NCI-H1048 (cell line): ENCODE results near the gene EVC.

Source experiments
- DNase-seq: peaks from one replicate; lab custom pipeline; 2025; lab: John Stamatoyannopoulos, UW

Gene EVC

GRCh38 chr4:5755161-5755560 is 44.2 kb downstream of the EVC start:
- no peak for DNase-seq

- DNase-seq: no peak
These were observed 44.7 kb downstream of the EVC start for GRCh38 chr4:5755679-5756078.

DNA sequence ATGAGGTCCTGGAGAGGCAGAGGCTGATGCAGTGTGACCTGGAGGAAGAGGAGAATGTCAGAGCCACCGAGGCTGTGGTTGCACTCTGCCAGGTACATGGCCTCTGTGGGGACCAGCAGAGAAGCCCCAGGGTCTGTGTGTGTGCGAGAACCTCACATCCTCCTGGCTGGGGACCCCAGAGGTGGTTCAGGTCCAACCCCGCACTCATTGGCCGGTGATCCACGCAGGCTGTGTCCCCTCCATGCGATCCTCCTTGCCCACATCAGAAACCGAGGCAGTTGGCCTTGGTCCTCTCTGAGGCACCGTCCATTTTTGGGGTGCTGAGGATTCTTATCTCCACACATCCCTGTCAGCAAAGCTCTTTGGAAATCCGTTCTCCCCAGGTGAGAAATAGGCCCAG is 45.3 kb downstream of the EVC start:
- DNase-seq: no peak

- no peak for DNase-seq
These were observed 46.1 kb downstream of the EVC start for GRCh38 chr4:5757091-5757490.

GRCh38 chr4:5757536-5757935 is 46.5 kb downstream of the EVC start:
- DNase-seq: no peak

DNA sequence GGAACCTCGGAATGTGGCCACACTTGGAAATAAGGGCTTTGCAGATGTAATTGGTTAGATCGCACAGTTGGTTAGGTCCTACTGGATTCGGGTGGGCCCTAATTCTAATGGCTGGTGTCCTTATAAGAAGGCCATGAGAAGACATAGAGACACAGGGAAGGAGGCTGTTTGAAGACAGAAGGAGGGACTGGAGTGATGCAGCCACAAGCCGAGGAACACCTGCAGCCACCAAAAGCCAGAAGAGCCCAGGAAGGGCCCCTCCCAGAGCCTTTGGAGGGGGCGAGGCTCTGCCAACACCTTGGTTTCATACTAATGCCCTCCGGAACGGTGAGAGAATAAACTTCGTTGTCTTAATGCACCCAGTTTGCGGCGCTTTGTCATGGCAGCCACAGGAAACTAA is 47.0 kb downstream of the EVC start:
- no peak for DNase-seq

DNA sequence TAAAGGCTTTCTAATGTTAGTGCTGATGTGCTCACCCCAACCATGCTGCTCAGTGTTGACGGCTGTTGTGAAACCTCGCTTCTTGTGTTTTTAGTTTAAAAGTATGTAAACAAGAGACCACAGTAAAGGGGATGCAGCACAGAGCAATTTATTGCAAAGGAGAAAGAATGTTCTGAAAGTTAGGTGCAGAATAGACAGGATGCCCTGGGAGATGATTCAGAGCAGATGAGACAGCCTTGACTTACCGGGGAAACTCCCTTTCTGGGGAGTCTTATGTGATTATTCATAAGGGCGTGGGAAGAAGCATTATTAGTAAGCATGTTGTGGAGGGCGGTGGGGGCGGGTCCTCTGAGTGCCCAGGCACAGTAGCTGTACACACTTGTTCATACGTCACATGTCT is 47.7 kb downstream of the EVC start:
- DNase-seq: no peak

GRCh38 chr4:5759236-5760075 is 48.5 kb downstream of the EVC start:
- no peak for DNase-seq

DNA sequence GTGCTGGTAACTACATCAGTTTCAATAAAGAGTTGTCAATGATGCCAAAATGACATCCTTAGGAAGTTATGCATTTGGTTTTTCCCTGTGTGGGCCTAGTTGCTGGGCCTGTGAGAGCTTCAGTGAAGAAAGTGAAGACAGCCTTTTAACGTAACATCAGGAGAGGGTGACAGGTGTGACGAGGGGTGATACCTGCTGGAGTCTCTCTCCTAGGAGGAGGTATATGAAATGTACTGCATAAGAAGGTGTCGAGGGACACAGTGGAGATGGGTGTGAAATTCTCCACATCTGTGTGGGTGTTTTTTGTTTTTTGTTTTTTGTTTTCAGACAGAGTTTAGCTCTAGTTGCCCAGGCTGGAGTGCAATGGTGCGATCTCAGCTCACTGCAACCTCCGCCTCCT is 49.2 kb downstream of the EVC start:
- DNase-seq: no peak

GRCh38 chr4:5760936-5761480 is 50.0 kb downstream of the EVC start:
- DNase-seq: no peak

DNA sequence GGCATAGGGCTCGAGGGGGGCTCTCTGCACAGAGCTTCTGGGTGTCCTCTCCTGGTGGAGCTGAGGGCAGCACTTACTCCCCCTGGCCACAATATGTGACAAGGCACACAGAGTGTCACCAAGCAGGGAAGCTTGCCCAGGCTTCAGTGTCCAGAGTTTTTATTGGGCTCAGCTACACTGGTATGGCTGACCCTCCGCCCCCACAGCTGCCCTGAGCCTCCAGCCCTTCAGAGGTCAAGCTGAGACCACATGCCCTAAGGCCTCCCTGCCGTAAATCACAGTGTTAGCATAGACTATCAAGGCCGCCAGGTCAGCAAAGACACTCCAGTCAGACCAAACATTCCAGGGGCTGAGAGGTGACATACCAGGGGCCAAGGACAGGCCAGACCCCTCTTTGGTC is 59.0 kb downstream of the EVC start:
- DNase-seq: no peak

DNA sequence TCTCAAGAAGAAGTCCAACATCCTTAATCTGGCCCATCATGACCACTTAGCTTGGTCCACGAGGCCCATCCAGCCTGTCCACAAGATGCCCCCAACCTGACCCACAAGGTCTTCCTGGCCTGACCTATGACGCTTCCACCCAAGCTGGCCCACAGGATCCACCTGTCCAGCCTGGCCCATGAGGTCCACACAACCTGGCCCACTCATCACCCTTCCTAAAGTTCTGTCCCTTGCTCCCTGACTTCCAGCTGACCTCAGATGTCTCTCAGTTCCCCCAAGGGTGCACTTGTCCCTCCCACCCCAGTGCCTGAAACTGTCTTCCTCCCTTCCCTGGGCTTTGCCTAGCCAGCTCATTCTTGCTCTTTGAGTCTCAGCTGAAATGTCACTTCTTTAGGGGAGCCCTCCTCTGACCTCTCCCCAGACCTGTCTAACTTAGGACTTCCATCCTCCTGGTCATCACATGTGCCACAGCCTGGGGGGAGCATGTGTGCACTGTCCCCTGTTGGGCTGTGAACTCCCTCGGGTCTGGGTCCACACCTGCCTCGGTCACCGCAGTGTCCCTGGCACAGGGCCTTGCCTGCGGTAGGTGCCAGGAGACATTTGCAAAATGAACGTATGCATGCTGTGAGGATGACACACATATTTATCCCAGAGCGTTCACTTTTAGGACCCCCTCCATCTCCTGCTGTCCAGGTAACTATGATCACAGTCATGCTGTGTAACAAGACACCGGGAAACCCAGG is 61.7 kb downstream of the EVC start:
- no peak for DNase-seq

- DNase-seq: no peak
These were observed 62.2 kb downstream of the EVC start for GRCh38 chr4:5773271-5773555.

DNA sequence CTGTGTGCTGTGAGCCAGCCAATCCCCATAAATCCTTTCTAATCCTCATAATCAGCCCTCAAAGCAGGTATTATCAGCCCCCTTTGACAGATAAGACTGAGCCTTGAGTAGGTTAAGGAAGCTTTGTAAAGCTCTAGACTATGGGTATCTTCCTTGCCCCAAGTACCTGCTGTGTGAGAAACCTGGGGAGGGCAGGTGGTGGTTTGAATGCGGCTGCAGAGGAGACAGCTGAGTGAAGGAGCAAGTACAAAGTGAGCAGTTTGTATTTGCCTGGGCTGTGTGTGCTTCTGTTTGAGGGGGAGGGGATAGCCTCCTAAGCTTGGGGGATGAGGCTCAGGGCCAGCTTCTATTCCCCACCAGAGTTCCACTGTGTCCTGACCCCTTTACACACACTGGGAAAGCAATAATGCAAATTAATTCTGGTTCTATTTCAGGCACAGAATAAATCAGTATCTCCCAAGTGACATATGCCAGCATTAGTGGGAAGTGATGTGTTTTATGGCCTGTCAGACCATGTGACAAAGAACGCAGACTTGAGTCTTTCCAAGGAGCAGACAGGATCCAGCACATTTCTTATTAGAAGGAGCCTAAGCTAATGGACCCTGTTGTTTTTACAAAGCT is 63.5 kb downstream of the EVC start:
- no peak for DNase-seq

GRCh38 chr4:5776510-5776909 is 65.5 kb downstream of the EVC start:
- no peak for DNase-seq

DNA sequence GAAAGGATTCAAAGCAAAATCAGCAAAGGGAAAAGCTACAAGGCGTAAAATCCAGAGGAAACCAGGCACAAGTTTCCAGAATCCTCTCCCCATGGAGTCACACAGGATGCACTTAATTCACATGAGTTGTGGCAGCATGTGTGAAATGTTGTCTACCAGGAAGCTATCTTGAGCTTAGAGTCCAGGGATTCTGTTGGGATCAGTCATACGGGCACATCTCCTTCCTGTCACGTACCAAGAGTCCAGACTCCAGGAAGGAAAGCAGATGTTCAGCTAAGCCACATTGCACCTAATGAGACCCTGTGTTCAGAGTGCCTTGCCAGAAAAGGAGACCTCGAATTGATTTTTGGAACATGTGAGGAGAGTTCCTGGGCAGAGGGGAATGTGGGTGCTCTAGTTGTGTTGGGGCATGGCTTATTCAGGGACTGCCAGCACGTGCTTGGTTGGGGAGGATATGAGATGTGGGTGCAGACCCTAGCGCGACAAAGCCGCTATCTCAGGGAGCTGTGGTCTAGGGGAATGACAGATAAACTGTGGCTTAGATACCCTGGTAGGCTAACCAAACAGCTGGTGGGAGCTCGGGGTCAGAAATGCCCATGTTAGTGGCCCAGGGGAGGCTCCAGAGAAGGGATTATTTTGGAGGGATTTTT is 70.0 kb downstream of the EVC start:
- DNase-seq: no peak

DNA sequence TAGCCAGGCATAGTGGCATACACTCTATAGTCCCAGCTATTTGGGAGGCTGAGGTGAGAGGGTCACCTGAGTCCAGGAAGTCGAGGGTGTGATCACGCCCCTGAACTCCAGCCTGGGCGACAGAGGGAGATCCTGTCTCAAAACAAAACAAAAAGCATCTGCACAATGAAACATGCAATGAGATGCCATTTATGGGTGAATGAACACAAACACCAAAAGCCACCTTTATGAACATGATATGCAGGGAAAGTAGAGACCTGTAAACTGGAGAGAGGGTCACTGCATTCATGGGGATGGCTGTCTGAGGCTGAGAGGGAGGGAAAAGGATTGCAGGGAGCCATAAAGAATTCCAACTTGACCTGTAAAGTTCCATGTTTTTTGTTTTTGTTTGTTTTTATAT is 70.7 kb downstream of the EVC start:
- no peak for DNase-seq

- no peak for DNase-seq
These were observed 72.0 kb downstream of the EVC start for GRCh38 chr4:5782829-5783476.

DNA sequence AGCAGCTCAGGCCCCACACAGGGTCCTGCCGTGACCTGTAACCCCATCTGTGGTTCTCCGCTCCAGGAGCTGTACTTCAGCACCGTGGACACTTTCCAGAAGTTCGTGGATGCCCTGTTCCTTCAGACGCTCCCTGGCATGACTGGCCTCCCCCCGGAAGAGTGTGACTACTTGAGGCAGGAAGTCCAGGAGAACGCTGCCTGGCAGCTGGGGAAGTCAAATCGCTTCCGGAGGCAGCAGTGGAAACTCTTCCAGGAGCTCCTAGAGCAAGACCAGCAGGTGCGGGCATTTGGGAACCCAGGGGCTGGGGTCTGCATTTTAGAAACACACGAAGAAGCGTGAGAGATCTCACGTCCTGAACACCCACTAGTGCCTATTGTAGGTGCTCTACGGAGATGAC is 72.5 kb downstream of the EVC start:
- DNase-seq: no peak

DNA sequence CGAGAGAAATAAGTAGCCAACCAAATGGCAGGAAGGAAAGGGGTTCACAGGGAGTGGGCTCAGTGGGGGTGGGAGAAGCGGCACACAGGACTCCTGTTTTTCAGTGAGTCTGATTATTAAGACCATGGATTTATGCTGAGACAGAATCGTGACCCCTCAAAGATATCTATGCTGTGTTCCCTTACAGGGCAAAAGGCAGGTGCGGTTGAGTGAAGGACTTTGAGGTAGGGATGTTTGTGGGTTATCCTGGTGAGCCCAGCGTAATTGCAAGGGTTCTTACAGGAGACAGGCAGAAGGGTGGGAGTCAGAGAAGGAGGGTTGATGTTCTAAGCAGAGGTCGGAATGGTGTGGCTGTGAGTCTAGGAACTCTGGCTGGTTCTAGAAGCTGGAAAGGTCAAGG is 73.0 kb downstream of the EVC start:
- DNase-seq: no peak

- DNase-seq: no peak
These were observed 74.1 kb downstream of the EVC start for GRCh38 chr4:5784960-5785611.
